HL-60 (cell line): Measurements from ENCODE around the gene FBXL7.

Experiments
- GABPA ChIP-seq: IDR thresholded peaks from 2 replicates; pipeline ENCODE4 v1.6.1; 2012; ENCODE audit warnings: low read depth
- POLR2AphosphoS5 ChIP-seq: IDR thresholded peaks from 2 replicates; pipeline ENCODE4 v1.6.1; 2012; ENCODE audit warnings: low read depth
- REST ChIP-seq: IDR thresholded peaks from 2 replicates; pipeline ENCODE4 v1.6.1; 2012; ENCODE audit warnings: low read depth; ENCODE audit not compliant: insufficient replicate concordance
- SPI1 ChIP-seq: IDR thresholded peaks from 2 replicates; pipeline ENCODE4 v1.6.1; 2012; ENCODE audit warnings: low read depth, mild to moderate bottlenecking, borderline replicate concordance
- TF ChIP-seq, protein P1 (sequence below): IDR thresholded peaks from one replicate; pipeline ENCODE4 v1.5.1; 2011; ENCODE audit warnings: low read length, control low read depth, inconsistent platforms; ENCODE audit not compliant: insufficient read depth

- TF ChIP-seq, protein P1, sequence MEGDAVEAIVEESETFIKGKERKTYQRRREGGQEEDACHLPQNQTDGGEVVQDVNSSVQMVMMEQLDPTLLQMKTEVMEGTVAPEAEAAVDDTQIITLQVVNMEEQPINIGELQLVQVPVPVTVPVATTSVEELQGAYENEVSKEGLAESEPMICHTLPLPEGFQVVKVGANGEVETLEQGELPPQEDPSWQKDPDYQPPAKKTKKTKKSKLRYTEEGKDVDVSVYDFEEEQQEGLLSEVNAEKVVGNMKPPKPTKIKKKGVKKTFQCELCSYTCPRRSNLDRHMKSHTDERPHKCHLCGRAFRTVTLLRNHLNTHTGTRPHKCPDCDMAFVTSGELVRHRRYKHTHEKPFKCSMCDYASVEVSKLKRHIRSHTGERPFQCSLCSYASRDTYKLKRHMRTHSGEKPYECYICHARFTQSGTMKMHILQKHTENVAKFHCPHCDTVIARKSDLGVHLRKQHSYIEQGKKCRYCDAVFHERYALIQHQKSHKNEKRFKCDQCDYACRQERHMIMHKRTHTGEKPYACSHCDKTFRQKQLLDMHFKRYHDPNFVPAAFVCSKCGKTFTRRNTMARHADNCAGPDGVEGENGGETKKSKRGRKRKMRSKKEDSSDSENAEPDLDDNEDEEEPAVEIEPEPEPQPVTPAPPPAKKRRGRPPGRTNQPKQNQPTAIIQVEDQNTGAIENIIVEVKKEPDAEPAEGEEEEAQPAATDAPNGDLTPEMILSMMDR, result no peak
- TF ChIP-seq REST (no peak), POLR2AphosphoS5 (no peak), GABPA (no peak), SPI1 (no peak)
Measured at GRCh38 chr5:15611008-15611407, 111.0 kb downstream of the FBXL7 start.
